Ovary (tissue), 9 donors: ENCODE measurements around the gene TTLL9. TPM values are rescaled to one million over a fixed set of nuclear protein-coding genes. Genes with fewer than 3 reads are reported as not detected.

Source experiments
- DNase-seq, 5 donors: peaks; one replicate each; pipeline ENCODE4 v3.0.0-alpha.2; 2019 to 2020
- H3K27ac ChIP-seq, 2 donors: fragments of 200-600 bp; one replicate each; pipeline versions ENCODE4 v1.5.1 to v1.8.0; 2019 to 2022
- H3K27me3 ChIP-seq: fragments of 200-600 bp; one replicate; pipeline ENCODE4 v1.8.0; 2022
- H3K36me3 ChIP-seq: fragments of 200-600 bp; sonication (generic); one replicate; pipeline ENCODE4 v1.5.1; 2019
- H3K4me1 ChIP-seq: one replicate; pipeline ENCODE4 v1.8.1; 2013; ENCODE audit warnings: mild to moderate bottlenecking, moderate library complexity; ENCODE audit not compliant: insufficient read depth
- H3K4me3 ChIP-seq: fragments of 200-600 bp; sonication (generic); one replicate; pipeline ENCODE4 v1.5.1; 2017
- H3K9me3 ChIP-seq, 2 donors: fragments of 200-600 bp in 1 of 2; sonication (generic) in 1 of 2; one replicate each; pipeline versions ENCODE4 v1.5.1 to v1.8.1; 2013 to 2019; ENCODE audit warnings: mild to moderate bottlenecking in 1 of 2, moderate library complexity in 1 of 2
- EP300 ChIP-seq: sonication (generic); formaldehyde crosslinking; IDR thresholded peaks from one replicate; pipeline ENCODE4 v1.6.1; 2017; ENCODE audit warnings: antibody characterized with exemption
- POLR2A ChIP-seq: fragments of 450-650 bp; IDR thresholded peaks from one replicate; pipeline ENCODE4 v1.6.1; 2017; ENCODE audit warnings: antibody characterized with exemption, mild to moderate bottlenecking, moderate library complexity
- WGBS, 3 donors: extraction: QIAGEN DNeasy Blood & Tissue Kit in 1 of 3; methylation state at CpG; one replicate each; pipeline versions ENCODE4 v1.1.5 to v1.1.7; 2013 to 2017; 5-methylcytosine and 5-hydroxymethylcytosine counted together
- intact Hi-C, 4 donors: fragments of 100-400 bp; cut with DNase I; formaldehyde crosslinking; loops; one replicate each; pipeline versions ENCODE4 v1.11.0 to v1.15.1; 2022 to 2023
- polyA plus RNA-seq, 2 donors: library from polyadenylated mRNA; stranded (reverse); fragments of 200-250 nt in 1 of 2; fragments of 350-450 nt in 1 of 2; fragmentation: Illumina TruSeq in 1 of 2; extraction: RNeasy Lipid Tissue Mini Kit (QIAGEN cat#74804) in 1 of 2; gene quantifications; one replicate each; pipeline ENCODE4 v1.2.3, GENCODE V29; 2013 to 2014
- total RNA-seq, 7 donors: library from RNA; depleted of rRNA in 2 of 7; stranded (reverse); fragments of >200 nt in 2 of 7; fragmentation: NEBNext Ultra II Directional in 3 of 7; extraction: Animal tissue kit (Norgen Biotek cat#: 25700) in 3 of 7; gene quantifications; one replicate each; pipeline versions ENCODE4 v1.1.0 to v1.2.4, GENCODE V29; 2016 to 2023
- TF ChIP-seq, protein P1 (sequence below), 3 donors: fragments of 450-650 bp in 2 of 3; fragments of 200-600 bp in 1 of 3; IDR thresholded peaks; one replicate each; pipeline versions ENCODE4 v1.5.1 to v1.8.0; 2016 to 2022; ENCODE audit warnings: antibody characterized with exemption in 3 of 3, mild to moderate bottlenecking in 1 of 3
- donor health status: DM: no; HTN: no; CAD: no; lungs with moderate emphysema.
- donor health status: DM: no; HTN: no; CAD: no.
- donor health status: Bipolar disorder and iron deficiency.
- donor health status: DM: yes; HTN: yes; CAD: no.
- donor health status: DM: no; HTN: no; CAD: no.
- donor health status: DM: yes; HTN: yes; CAD: no.

Gene TTLL9
- total and polyA plus RNA-seq, 9 donors, result 0.24 to 10.6 (median 0.40) TPM

DNA sequence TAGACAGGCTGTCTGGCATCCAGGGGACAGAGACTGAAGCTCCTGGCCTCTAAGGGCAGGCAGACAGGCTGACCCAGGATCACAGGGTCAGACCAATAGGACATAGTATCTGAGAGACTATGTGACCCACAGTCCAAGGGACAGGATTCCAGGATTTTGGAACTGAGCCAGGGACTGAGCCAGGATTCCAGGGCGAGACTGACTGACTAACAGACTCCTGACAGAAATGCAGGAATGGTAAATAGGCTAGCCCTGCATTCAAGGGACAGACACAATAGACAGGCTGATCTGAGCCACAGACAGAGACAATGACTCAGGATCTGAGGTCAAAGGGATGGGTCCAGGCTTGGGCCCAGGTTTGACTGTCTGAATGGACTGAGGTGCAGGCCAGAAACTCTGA lies 117.3 kb downstream of the TTLL9 start:
- TF ChIP-seq POLR2A (no peak), EP300 (no peak)
- TF ChIP-seq, protein P1, sequence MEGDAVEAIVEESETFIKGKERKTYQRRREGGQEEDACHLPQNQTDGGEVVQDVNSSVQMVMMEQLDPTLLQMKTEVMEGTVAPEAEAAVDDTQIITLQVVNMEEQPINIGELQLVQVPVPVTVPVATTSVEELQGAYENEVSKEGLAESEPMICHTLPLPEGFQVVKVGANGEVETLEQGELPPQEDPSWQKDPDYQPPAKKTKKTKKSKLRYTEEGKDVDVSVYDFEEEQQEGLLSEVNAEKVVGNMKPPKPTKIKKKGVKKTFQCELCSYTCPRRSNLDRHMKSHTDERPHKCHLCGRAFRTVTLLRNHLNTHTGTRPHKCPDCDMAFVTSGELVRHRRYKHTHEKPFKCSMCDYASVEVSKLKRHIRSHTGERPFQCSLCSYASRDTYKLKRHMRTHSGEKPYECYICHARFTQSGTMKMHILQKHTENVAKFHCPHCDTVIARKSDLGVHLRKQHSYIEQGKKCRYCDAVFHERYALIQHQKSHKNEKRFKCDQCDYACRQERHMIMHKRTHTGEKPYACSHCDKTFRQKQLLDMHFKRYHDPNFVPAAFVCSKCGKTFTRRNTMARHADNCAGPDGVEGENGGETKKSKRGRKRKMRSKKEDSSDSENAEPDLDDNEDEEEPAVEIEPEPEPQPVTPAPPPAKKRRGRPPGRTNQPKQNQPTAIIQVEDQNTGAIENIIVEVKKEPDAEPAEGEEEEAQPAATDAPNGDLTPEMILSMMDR (IDR thresholded peaks at IDR 0.05), result no peak

DNA sequence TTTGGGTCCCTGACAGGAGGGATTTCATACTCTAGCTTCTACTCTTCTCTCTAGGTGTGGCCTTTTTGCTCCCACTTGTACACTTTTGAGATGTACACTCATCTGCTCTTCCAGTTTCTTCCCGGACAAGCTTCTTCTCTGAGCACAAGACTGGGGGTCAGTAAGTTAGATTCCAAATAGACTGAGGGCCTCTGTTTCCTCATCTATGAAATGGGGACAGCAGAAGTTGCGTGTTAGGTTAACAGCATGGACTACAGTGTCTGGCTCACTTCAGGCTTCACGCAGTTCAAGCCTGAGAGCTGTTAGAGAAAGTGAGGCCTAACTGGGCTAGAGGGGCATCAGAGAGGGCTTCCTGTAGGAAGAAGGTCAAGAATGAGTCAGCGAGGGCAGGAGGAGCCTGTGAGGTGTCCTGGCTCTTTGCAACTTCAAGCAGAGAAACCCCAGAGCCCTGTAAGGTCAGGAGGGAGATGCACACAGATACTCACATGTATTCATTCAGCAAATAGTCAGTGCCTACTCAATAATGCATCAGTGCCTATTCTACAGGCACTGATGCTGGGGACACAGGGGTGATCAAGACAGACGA lies 118.1 kb downstream of the TTLL9 start:
- Histone ChIP-seq H3K4me3 (no peak overlapping the region), H3K4me1 (no peaks in the 10 kb centered on the region), H3K27ac (no peak overlapping the region), H3K9me3 (no peaks in the 10 kb centered on the region), H3K27me3 (no peaks in the 10 kb centered on the region), H3K36me3 (no peaks in the 10 kb centered on the region)
- TF ChIP-seq EP300 (no peak), POLR2A (no peak)
- TF ChIP-seq, protein P1 (IDR thresholded peaks at IDR 0.05), result no peak
- intact Hi-C loops, result no loop called here
- DNase-seq, result no peak
- 82 to 89% (median 89%) methylated on average over 5 of the region's 5 CpGs for WGBS, 3 donors

More for the DNA sequence above, 117.3 kb downstream of the TTLL9 start:
- WGBS, 3 donors, result 53 to 84% (median 60%) methylated on average over 1 of the region's 1 CpG
- DNase-seq, result no peak
- Histone ChIP-seq H3K4me1 (no peaks in the 10 kb centered on the region), H3K4me3 (no peak overlapping the region), H3K27me3 (no peaks in the 10 kb centered on the region), H3K27ac (no peak overlapping the region), H3K36me3 (no peaks in the 10 kb centered on the region), H3K9me3 (no peaks in the 10 kb centered on the region)
- intact Hi-C loops, result no loop called here

DNA sequence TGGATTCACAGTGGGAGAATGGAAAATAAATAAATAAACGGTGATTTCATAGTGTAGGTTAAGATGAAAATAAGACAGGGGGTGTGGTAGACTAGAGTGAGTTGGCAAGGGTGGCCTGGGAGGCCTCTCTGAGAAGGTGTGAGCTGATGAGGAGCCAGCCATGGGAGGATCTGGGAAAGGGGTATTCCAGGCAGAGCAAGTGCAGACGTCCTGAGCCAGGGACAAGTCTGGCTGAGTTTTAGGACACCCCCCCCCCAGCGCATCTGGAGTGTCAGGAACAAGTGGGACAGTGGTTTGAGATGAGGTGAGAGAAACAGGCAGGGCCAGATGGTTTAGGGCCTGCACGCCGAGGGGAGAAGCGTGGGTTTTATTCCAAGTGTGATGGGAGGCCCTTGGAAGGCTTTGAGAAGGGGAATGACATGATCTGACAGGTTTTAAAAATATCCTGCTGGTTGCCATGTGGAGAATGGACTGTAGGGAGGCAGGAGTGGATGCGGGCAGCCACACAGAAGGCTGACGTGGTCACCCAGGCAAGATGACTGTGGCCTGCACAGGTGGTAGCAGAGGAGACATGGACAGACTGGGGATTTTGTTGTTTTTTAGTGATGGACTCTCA lies 118.7 kb downstream of the TTLL9 start:
- Histone ChIP-seq H3K9me3 (no peaks in the 10 kb centered on the region), H3K4me3 (no peak overlapping the region), H3K4me1 (no peaks in the 10 kb centered on the region), H3K27me3 (no peaks in the 10 kb centered on the region), H3K27ac (no peak overlapping the region), H3K36me3 (no peaks in the 10 kb centered on the region)
- no peak for DNase-seq
- WGBS, 3 donors, result 62 to 67% (median 66%) methylated on average over 8 of the region's 8 CpGs
- intact Hi-C loops, result no loop called here
- TF ChIP-seq, protein P1 (IDR thresholded peaks at IDR 0.05), result no peak
- no peak for TF ChIP-seq EP300
- TF ChIP-seq POLR2A, result no peak

DNA sequence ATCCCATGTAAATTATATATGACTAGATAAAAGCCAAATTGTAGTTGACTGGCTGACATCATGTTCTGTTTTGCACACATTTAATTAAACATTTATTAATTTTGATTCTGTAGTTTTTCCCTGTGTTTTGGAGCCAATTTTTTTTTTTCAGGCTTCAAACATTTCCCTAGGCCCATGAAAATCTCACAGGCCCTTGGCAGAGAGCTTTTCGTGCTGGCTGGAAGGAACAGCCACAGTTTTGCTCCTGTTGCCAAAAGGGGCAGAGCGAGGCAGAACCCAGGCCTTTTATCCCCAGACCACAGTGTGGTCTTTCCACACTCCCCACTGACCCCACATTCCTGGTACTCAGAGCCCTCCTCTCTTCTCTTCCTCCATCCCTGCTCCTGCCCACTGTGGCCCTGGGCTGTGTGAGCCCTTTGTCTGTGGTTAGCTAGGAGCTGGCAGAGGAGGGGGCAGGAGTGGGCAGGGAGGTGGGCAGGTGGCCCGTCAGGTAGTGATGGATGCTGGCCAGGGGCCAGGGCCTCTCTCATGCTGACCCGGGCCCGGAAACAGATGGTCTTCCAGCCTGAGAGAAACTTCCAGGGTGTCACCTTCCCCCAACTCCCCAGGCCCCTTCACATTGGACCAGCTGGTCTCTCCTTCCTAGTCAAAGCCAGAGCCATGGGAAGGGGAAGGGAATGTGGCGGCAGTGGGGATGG lies 120.4 kb downstream of the TTLL9 start:
- no peaks in the 10 kb centered on the region for H3K27me3 ChIP-seq
- TF ChIP-seq, protein P1 (IDR thresholded peaks at IDR 0.05), result no peak
- TF ChIP-seq EP300 (no peak), POLR2A (no peak)
- H3K36me3 ChIP-seq, result no peaks in the 10 kb centered on the region
- no peak overlapping the region for H3K27ac ChIP-seq
- intact Hi-C loops, result no loop called here
- H3K4me3 ChIP-seq, result no peak overlapping the region
- no peak for DNase-seq
- H3K9me3 ChIP-seq, result no peaks in the 10 kb centered on the region
- no peaks in the 10 kb centered on the region for H3K4me1 ChIP-seq
- 24 to 36% (median 28%) methylated on average over 6 of the region's 6 CpGs for WGBS, 3 donors
